Measurements from ENCODE around the gene PPM1E.
"Not testable (repeated sequence)": the region's sequence is repeated elsewhere in the genome, so short reads cannot be mapped to it uniquely, and the experiment has no call there.

The PPM1E gene

DNA sequence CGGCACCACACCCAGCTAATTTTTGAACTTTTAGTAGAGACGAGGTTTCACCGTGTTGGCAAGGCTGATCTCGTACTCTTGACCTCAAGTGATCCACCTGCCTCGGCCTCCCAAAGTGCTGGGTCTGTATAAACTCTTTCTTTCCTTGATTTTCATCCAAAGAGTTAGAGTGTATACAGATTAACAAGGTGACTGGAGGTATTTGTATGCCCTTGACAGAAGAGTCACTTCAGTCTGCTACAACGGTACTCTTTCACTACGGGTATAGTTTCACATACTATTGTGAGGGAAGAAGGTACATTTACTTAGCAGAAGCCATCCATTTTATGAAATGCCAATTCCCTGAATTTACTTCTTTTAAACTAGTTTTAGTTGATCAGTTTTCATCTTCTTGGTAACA is 32.5 kb downstream of the PPM1E start:
- no peak overlapping the region for H3K4me3 ChIP-seq (ENCODE audit: control insufficient read depth, low read depth, low read length)
- DNase-seq (ENCODE audit: low read depth): no peak
- TF ChIP-seq, protein P1, sequence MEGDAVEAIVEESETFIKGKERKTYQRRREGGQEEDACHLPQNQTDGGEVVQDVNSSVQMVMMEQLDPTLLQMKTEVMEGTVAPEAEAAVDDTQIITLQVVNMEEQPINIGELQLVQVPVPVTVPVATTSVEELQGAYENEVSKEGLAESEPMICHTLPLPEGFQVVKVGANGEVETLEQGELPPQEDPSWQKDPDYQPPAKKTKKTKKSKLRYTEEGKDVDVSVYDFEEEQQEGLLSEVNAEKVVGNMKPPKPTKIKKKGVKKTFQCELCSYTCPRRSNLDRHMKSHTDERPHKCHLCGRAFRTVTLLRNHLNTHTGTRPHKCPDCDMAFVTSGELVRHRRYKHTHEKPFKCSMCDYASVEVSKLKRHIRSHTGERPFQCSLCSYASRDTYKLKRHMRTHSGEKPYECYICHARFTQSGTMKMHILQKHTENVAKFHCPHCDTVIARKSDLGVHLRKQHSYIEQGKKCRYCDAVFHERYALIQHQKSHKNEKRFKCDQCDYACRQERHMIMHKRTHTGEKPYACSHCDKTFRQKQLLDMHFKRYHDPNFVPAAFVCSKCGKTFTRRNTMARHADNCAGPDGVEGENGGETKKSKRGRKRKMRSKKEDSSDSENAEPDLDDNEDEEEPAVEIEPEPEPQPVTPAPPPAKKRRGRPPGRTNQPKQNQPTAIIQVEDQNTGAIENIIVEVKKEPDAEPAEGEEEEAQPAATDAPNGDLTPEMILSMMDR (conservative IDR thresholded peaks at IDR 0.05; ENCODE audit: control insufficient read depth, insufficient read depth, low read depth, low read length): no peak

DNA sequence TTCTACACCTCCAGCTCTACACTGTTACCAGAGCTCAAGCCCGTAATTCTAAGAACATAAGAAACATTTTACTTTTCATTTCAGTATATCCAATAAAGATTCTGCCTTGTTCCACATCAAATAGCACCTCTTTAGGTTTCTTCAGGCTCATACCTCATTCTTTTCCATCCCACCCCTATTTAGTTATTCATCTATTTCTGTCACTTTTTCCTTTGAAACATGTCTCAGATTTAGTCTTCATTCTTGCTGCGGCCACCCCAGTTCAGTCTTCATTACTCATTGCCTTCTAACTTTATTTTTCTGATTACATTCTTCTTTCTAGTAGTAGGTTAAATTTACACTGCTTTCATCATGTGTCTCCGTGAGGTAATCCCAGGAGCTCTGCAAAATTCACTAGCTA is 33.5 kb downstream of the PPM1E start:
- no peak for DNase-seq (ENCODE audit: low read depth)
- TF ChIP-seq, protein P1 (conservative IDR thresholded peaks at IDR 0.05; ENCODE audit: control insufficient read depth, insufficient read depth, low read depth, low read length): no peak
- H3K4me3 ChIP-seq (ENCODE audit: control insufficient read depth, low read depth, low read length): no peak overlapping the region

DNA sequence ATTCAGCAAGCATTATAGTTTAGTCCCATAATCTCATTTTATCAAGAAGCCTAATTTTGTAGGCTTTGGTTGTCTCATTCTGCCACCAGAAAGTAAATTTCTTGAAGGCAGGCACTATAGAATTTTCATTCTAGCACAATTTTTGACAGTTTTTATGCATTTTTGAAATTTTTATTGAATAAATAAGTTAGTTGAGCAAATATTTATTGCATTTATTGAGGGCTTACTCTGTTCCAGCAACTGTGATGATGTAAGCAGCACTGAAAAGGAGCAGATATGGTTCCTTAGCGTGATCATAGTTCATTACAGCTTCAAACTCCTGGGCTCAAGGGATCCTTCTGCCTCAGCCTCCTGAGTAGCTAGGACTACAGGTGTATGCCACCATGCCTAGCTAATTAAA is 34.2 kb downstream of the PPM1E start:
- TF ChIP-seq, protein P1 (conservative IDR thresholded peaks at IDR 0.05; ENCODE audit: control insufficient read depth, insufficient read depth, low read depth, low read length): no peak
- no peak for DNase-seq (ENCODE audit: low read depth)

DNA sequence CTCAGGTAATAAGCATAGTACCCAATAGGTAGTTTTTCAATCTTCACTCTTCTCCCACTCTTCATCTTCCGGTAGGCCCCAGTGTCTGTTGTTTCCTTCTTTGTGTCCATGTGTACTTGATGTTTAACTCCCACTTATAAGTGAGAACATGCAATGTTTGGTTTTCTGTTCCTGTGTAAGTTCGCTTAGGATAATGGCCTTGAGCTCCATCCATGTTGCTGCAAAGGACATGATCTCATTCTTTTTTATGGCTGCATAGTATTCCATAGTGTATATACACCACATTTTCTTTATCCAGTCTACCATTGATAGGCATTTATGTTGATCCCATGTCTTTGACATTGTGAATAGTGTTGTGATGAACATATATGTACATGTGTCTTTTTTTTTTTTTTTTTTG is 38.9 kb downstream of the PPM1E start:
- H3K4me3 ChIP-seq (ENCODE audit: control insufficient read depth, low read depth, low read length); DNase-seq (ENCODE audit: low read depth): not testable (repeated sequence)

More for the DNA sequence above, 34.2 kb downstream of the PPM1E start:
- no peak overlapping the region for H3K4me3 ChIP-seq (ENCODE audit: control insufficient read depth, low read depth, low read length)

DNA sequence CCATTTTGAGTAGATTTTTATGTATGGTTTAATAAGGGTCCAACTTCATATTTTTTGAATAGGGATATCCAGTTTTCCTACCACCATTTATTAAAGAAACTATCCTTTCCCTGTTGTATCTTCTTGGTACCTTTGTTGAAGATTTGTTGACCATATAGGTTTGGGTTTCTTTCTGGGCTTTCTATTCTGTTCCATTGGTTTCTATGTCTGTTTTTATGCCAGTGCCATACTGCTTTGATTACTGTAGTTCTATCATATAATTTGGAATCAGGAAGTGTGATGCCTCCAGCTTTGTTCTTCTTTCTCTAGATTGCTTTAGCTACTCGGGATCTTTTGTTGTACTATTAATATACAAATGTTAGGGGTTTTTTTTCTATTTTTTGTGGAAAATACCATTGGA is 46.5 kb downstream of the PPM1E start:
- no peak for DNase-seq (ENCODE audit: low read depth)
- TF ChIP-seq, protein P1 (conservative IDR thresholded peaks at IDR 0.05; ENCODE audit: control insufficient read depth, insufficient read depth, low read depth, low read length): no peak
- no peak overlapping the region for H3K4me3 ChIP-seq (ENCODE audit: control insufficient read depth, low read depth, low read length)

DNA sequence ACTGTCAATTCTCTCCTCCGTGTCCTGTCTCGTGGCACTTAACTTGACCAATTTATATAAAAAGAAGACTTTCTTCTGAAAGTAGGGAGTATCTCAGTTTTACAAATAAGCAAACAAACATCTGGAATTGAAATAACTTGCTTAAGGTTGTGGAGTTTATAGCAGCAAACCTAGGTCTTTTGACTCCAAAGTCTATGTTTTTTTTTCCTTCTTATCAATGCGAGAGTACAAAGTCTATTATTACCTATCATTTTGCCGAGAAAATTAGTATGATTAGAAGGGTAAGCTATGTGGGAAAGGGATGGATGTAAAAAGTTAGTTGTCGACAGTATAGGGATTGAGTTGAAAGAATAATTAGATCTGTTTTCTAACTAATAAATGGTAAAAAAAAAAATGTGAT is 50.4 kb downstream of the PPM1E start:
- TF ChIP-seq, protein P1 (conservative IDR thresholded peaks at IDR 0.05; ENCODE audit: control insufficient read depth, insufficient read depth, low read depth, low read length): no peak
- H3K4me3 ChIP-seq (ENCODE audit: control insufficient read depth, low read depth, low read length): no peak overlapping the region
- DNase-seq (ENCODE audit: low read depth): no peak

DNA sequence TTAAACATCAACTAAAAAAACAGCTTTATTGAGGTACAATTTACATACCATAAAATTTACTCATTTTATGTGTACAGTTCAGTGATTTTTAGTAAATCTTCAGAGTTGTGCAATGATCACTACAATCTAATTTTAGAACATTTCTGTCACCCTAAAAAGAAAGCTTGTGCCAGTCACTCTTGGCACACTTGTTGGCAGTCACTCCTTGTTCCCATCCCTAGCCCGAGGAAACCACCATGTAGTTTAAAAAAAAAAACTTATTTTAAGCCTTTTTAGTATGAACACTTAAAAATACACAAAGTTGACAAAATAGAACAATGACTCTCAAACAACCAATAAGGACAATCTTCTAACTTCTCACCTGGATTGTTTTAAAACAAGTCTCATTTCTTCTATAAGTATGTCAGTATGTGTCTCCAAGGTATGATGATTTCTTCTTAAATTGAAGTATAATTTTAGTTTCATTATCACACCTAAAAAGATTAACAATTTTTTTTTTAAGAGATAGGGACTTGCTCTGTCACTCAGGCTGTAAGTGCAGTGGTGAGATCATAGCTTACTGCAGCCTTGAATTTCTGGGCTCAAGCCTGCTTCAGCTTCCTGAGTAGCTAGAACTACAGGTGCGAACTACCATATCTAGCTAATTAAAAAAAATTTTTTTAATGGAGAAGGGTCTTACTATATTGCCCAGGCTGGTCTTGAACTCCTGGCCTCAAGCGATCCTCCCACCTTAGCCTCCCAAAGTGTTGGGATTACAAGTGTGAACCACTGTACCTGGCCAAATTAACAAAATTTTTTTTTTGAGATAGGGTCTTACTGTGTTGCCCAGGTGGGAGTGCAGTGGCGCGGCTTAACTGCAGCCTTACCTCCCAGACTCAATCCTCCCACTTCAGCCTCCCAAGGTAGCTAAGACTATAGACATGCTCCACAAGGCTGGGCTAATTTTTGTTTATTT is 53.2 kb downstream of the PPM1E start:
- no peak for DNase-seq (ENCODE audit: low read depth)
- TF ChIP-seq, protein P1 (conservative IDR thresholded peaks at IDR 0.05; ENCODE audit: control insufficient read depth, insufficient read depth, low read depth, low read length): no peak
- no peak overlapping the region for H3K4me3 ChIP-seq (ENCODE audit: control insufficient read depth, low read depth, low read length)

Measured in fibroblast of mammary gland (primary cell).